SU-DHL-6 (cell line): ENCODE results near the gene TUBA4B.

Experiments used
- H2AFZ ChIP-seq: fragments of 200-600 bp; sonication (generic); 2 replicates; pipeline ENCODE4 v1.6.1; 2014; ENCODE audit warnings: low read depth, mild to moderate bottlenecking, moderate library complexity, mixed read lengths, antibody characterized with exemption, low read length; ENCODE audit not compliant: severe bottlenecking
- H3F3A ChIP-seq: fragments of 200-600 bp; shearing (Covaris generic); 2 replicates; pipeline ENCODE4 v1.6.0; 2016; ENCODE audit warnings: antibody characterized with exemption, mild to moderate bottlenecking; ENCODE audit not compliant: insufficient read depth
- H3K27ac ChIP-seq: fragments of 200-600 bp; sonication (generic); 2 replicates; pipeline ENCODE4 v1.5.1; 2016; ENCODE audit warnings: low read depth, mild to moderate bottlenecking, low read length, moderate library complexity, mixed read lengths
- H3K27me3 ChIP-seq: fragments of 200-600 bp; sonication (generic), shearing (Covaris generic); 2 replicates; pipeline ENCODE4 v1.6.0; 2014; ENCODE audit warnings: mild to moderate bottlenecking, low read length
- H3K36me3 ChIP-seq: fragments of 200-600 bp; sonication (generic); 2 replicates; pipeline ENCODE4 v1.6.1; 2014; ENCODE audit warnings: mild to moderate bottlenecking, low read length, mixed read lengths
- H3K4me2 ChIP-seq: fragments of 300-600, 200-600 bp; shearing (Covaris generic), sonication (generic); 2 replicates; pipeline ENCODE4 v1.6.0; 2014; ENCODE audit warnings: low read length, low read depth, mild to moderate bottlenecking; ENCODE audit not compliant: poor library complexity, severe bottlenecking
- H3K4me3 ChIP-seq: fragments of 200-600 bp; sonication (generic); 2 replicates; pipeline ENCODE4 v1.5.1; 2014; ENCODE audit warnings: antibody characterized with exemption, low read length, mild to moderate bottlenecking, mixed read lengths; ENCODE audit not compliant: insufficient read depth, poor library complexity, severe bottlenecking
- H3K79me2 ChIP-seq: fragments of 200-600 bp; sonication (generic); 2 replicates; pipeline ENCODE4 v1.6.1; 2014; ENCODE audit warnings: mild to moderate bottlenecking, low read length, moderate library complexity; ENCODE audit not compliant: insufficient read depth
- H3K9ac ChIP-seq: fragments of 200-600 bp; sonication (generic); 2 replicates; pipeline ENCODE4 v1.7.0; 2014; ENCODE audit warnings: mild to moderate bottlenecking, low read length
- H3K9me2 ChIP-seq: fragments of 200-600 bp; sonication (generic); replicated peaks from 2 replicates; pipeline ENCODE4 v1.6.1; 2014; ENCODE audit warnings: low read length; ENCODE audit not compliant: insufficient read depth
- H3K9me3 ChIP-seq: fragments of 200-600 bp; sonication (generic); 2 replicates; pipeline ENCODE4 v1.6.1; 2014; ENCODE audit warnings: low read length, mixed read lengths; ENCODE audit not compliant: insufficient read depth
- H4K20me1 ChIP-seq: fragments of 200-600 bp; sonication (generic); 2 replicates; pipeline ENCODE4 v1.6.1; 2014; ENCODE audit warnings: low read depth, mild to moderate bottlenecking, antibody characterized with exemption, low read length, moderate library complexity, mixed read lengths
- EZH2phosphoT487 ChIP-seq: fragments of 200-600 bp; sonication (generic), shearing (Covaris generic); conservative IDR thresholded peaks from 2 replicates; pipeline ENCODE4 v1.6.1; 2018; ENCODE audit warnings: mild to moderate bottlenecking, antibody characterized with exemption, low read length, moderate library complexity, mixed read lengths
- TF ChIP-seq, protein P1 (sequence below): fragments of 200-600 bp; sonication (generic); IDR thresholded peaks from one replicate; pipeline ENCODE4 v1.5.1; 2017; ENCODE audit warnings: antibody characterized with exemption, mild to moderate bottlenecking, low read length, moderate library complexity; ENCODE audit not compliant: insufficient read depth, poor library complexity, severe bottlenecking

The TUBA4B gene

DNA sequence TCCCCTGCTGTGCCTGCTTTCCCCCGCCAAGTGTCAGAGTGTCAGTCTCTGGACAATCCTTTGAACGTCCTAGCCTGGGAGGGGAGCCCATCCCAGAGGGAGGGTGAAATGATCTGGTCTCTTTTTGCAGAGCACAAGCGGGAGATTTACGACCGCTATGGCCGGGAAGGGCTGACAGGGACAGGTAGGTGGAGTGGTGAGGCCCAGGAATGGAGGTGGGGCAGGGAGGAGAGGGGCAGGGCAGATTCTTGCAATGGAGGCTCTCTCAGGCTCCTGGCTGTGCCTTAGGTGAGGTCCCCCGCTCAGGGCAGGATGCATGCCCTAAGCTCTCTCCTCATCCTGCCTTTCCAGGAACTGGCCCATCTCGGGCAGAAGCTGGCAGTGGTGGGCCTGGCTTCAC is 28.5 kb downstream of the TUBA4B start:
- peaks cover 13% of the 10 kb centered on the region for H3F3A ChIP-seq
- TF ChIP-seq, protein P1, sequence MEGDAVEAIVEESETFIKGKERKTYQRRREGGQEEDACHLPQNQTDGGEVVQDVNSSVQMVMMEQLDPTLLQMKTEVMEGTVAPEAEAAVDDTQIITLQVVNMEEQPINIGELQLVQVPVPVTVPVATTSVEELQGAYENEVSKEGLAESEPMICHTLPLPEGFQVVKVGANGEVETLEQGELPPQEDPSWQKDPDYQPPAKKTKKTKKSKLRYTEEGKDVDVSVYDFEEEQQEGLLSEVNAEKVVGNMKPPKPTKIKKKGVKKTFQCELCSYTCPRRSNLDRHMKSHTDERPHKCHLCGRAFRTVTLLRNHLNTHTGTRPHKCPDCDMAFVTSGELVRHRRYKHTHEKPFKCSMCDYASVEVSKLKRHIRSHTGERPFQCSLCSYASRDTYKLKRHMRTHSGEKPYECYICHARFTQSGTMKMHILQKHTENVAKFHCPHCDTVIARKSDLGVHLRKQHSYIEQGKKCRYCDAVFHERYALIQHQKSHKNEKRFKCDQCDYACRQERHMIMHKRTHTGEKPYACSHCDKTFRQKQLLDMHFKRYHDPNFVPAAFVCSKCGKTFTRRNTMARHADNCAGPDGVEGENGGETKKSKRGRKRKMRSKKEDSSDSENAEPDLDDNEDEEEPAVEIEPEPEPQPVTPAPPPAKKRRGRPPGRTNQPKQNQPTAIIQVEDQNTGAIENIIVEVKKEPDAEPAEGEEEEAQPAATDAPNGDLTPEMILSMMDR, result no peak
- TF ChIP-seq EZH2phosphoT487, result no peak
- no peak overlapping the region for H3K27ac ChIP-seq

DNA sequence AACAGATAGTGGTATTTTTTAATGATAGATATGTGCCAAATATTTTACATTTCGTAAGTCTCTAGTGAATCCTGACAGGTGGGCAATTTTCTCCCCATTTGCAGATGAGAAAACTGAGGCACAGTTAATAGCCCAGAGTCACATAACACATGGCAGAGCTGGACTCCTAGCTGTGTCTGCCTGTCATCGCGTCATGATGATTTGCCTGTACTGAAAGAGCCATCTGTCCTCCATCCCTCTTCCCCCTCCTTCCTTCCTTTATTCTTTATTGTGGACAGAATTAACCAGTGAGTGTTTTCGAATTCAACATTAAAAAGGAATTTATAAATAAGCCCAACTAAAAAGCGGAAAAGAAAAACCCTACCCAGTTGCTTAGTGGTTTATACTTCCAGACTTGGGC is 29.3 kb downstream of the TUBA4B start:
- Histone ChIP-seq H3K9me2 (no peaks in the 10 kb centered on the region), H3K79me2 (0 out of 2 replicates have a peak, but pooled peaks cover under 1% of the 10 kb centered on the region), H4K20me1 (no peaks in the 10 kb centered on the region), H2AFZ (no peak overlapping the region), H3K27me3 (no peaks in the 10 kb centered on the region), H3K9ac (no peak overlapping the region), H3K4me2 (no peak overlapping the region), H3K27ac (no peak overlapping the region), H3F3A (peaks cover 13% of the 10 kb centered on the region), H3K4me3 (no peak overlapping the region), H3K9me3 (no peaks in the 10 kb centered on the region), H3K36me3 (no peaks in the 10 kb centered on the region)
- TF ChIP-seq EZH2phosphoT487, result no peak
- TF ChIP-seq, protein P1, result no peak

More for the DNA sequence above, 28.5 kb downstream of the TUBA4B start:
- Histone ChIP-seq H3K9me2 (no peaks in the 10 kb centered on the region), H3K4me2 (no peak overlapping the region), H3K9me3 (no peaks in the 10 kb centered on the region), H3K9ac (no peak overlapping the region), H3K27me3 (no peaks in the 10 kb centered on the region), H3K36me3 (no peaks in the 10 kb centered on the region), H4K20me1 (no peaks in the 10 kb centered on the region), H3K4me3 (no peak overlapping the region), H3K79me2 (0 out of 2 replicates have a peak, but pooled peaks cover 4% of the 10 kb centered on the region), H2AFZ (no peak overlapping the region)

DNA sequence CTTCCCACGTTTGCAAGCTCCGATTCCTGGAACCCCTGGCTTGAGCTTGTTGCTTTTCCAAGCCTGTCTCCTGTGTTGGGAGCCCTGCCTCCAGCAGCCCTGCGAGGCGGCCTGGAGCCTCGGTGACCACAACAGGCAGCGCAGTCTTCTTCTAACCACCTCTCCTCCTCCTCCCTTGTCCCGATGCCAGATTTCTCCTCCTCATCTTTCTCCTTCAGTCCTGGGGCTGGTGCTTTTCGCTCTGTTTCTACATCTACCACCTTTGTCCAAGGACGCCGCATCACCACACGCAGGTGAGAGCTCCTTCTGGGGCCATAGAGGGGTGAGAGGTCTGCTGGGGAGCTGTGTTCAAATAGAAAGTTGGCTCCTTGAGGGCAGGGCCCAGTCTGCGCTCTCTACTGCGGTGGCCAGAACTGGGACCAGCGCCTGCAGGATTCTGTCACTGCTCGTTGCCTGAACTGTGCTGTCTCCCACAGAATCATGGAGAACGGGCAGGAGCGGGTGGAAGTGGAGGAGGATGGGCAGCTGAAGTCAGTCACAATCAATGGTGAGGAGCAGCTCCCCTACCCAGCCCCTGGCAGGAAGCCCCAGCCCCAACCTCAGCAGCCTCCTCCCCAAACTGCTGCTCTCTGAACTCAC is 30.0 kb downstream of the TUBA4B start:
- no peak overlapping the region for H3K4me2 ChIP-seq
- peaks cover 9% of the 10 kb centered on the region for H3F3A ChIP-seq
- TF ChIP-seq, protein P1, result no peak
- TF ChIP-seq EZH2phosphoT487, result no peak
- H3K9me3 ChIP-seq, result no peaks in the 10 kb centered on the region
- no peak overlapping the region for H3K27ac ChIP-seq
- H3K9ac ChIP-seq, result no peak overlapping the region
- H2AFZ ChIP-seq, result no peak overlapping the region
- no peaks in the 10 kb centered on the region for H3K9me2 ChIP-seq
- no peaks in the 10 kb centered on the region for H3K79me2 ChIP-seq
- H3K4me3 ChIP-seq, result no peak overlapping the region
- no peaks in the 10 kb centered on the region for H4K20me1 ChIP-seq
- no peaks in the 10 kb centered on the region for H3K27me3 ChIP-seq
- H3K36me3 ChIP-seq, result no peaks in the 10 kb centered on the region
